ENCODE data around the gene RNF157. TPM values are rescaled to one million over a fixed set of nuclear protein-coding genes. Genes with fewer than 3 reads are reported as not detected.

The RNF157 gene
- total and polyA plus RNA-seq, 9 of the 15 experiments (the other 6 are each of a cell fraction or from before 2014, with no cell fraction given) = 8.1 to 31.7 (median 20.8) TPM

GRCh38 chr17:76246080-76247066, 6.1 kb upstream of the RNF157 start (continued):
- TF ChIP-seq FOXK2 (conservative IDR thresholded peaks at IDR 0.05 in 1 of 2, IDR thresholded peaks at IDR 0.05 in 1 of 2; ENCODE audit: low read depth in 2 of 2) (peak; percentile 41 to 65; a peak in 2 of 4 replicates), MEF2A (IDR thresholded peaks at IDR 0.05; ENCODE audit: control insufficient read depth, low read depth, low read length) (no peak), CREBBP (IDR thresholded peaks at IDR 0.05; ENCODE audit: low read depth, low read length) (no peak), TCF7 (IDR thresholded peaks at IDR 0.05; ENCODE audit: borderline replicate concordance) (no peak), PURB (CRISPR knock-in tag; IDR thresholded peaks at IDR 0.05; ENCODE audit: low read depth) (no peak), MCM2 (IDR thresholded peaks at IDR 0.05; ENCODE audit: low read depth) (no peak), ZNF124 (CRISPR knock-in tag; IDR thresholded peaks at IDR 0.05) (no peak), ZNF79 (CRISPR knock-in tag; IDR thresholded peaks at IDR 0.05; ENCODE audit: low read depth) (no peak), ASH1L (IDR thresholded peaks at IDR 0.05; ENCODE audit: borderline replicate concordance, low read depth, partially characterized antibody) (no peak), DPF2 (IDR thresholded peaks at IDR 0.05) (peak; percentile 34; the same call in 1 of the 2 replicates), ZNF263 (CRISPR knock-in tag; IDR thresholded peaks at IDR 0.05; ENCODE audit: borderline replicate concordance) (no peak), ZNF41 (CRISPR knock-in tag; conservative IDR thresholded peaks at IDR 0.05) (no peak), SNRNP70 (optimal IDR thresholded peaks at IDR 0.05; ENCODE audit: low read depth, low read length) (no peak), FOS (IDR thresholded peaks at IDR 0.05; ENCODE audit: extremely low read depth, insufficient read length) (no peak), MIER1 (IDR thresholded peaks at IDR 0.05; ENCODE audit: low read depth) (no peak), E2F4 (CRISPR knock-in tag; IDR thresholded peaks at IDR 0.05; ENCODE audit: low read depth) (no peak), SMARCE1 (IDR thresholded peaks at IDR 0.05) (no peak; the same call in 1 of the 2 replicates), SIN3A (IDR thresholded peaks at IDR 0.05; ENCODE audit: borderline replicate concordance in 2 of 2, control insufficient read depth in 1 of 2, low read depth in 2 of 2, low read length in 2 of 2) (no peak), CAMTA2 (CRISPR knock-in tag; conservative IDR thresholded peaks at IDR 0.05) (no peak), BRCA1 (IDR thresholded peaks at IDR 0.05) (no peak), BRCA1 (CRISPR knock-in tag; IDR thresholded peaks at IDR 0.05) (no peak), TSHZ1 (CRISPR knock-in tag; IDR thresholded peaks at IDR 0.05) (no peak), SAP30 (IDR thresholded peaks at IDR 0.05; ENCODE audit: borderline replicate concordance, insufficient read depth, low read depth, low read length, poor library complexity, severe bottlenecking) (no peak), NUFIP1 (IDR thresholded peaks at IDR 0.05; ENCODE audit: partially characterized antibody) (no peak), ZFP1 (CRISPR knock-in tag; IDR thresholded peaks at IDR 0.05) (no peak)
